GM21390 (cell line): ENCODE data around the gene KLHL29.

Experiments used
- ATAC-seq: cut with Tn5 transposase; IDR thresholded peaks from one replicate; pipeline ENCODE4 v1.9.1; 2021; ENCODE audit not compliant: unreplicated experiment

The KLHL29 gene

DNA sequence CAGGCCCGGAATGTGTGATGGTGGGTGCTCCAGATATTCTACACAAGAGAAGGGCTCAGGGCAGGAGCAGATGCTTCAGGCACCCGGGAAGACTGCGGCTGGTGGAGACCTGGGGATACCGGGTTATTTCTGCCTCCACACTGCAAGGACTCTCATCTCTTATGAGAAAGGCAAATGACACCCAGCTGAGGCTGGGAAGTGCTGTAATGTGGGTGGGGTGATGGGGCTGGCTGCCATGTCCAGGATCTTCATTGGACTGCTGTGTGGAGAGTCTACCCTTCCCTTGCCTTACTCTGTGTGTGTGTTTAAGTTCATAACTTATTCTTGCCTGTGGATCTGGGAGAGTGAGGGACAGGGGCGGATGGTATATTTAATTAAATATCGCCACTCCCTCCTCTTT lies 124.1 kb downstream of the KLHL29 start:
- ATAC-seq, result no peak

DNA sequence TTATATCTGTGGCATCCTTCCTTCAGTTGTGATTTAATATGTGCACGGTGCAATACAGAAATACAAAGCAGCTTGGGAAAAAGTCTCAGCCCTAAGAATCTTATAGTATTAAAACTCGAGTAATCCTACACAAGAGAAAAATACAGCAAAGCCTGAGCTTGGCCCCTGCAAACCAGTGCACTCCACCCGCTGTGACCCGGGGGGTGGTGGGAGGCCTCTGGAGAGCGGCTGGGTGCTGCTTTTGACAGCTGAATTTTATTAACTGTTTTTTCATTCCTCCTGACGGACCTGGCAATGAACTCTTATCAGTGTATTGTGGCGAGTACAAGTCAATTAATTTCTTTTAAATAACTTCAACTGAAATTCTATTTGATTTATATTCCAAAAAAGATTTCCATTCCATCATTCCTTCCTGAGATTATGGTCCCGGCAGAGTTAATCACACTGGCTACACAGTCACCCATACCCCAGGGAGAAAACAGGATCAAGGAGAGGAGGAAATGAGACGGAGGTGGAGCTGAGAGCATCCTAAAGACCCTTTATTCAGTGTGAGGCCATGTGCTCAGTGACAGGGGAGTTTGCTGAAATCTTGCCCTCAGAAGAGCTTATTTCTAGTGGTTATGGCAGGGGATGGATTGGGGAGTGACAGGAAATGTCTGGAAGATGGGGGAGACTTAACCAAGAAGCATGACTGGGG lies 124.8 kb downstream of the KLHL29 start:
- no peak for ATAC-seq

DNA sequence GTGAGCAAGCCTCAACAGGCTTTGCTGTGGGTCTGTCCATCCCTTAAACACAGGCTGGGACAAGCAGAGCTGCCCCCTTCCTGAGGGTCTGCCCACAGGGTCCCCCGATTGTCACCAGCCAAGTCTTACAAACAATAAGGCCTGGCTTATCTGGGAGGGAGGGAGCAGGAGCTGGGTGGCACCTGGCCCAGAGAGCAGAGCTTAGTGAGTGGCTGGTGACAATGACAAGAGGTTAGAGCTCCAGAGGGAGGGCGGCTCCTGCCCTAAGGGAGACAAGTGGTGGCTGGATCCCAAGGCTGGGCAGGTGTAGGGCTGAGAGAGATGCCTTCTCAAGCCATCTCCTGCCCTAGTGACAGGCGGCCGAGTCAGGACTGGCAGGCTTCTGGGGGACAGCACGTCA lies 125.5 kb downstream of the KLHL29 start:
- ATAC-seq, result no peak

DNA sequence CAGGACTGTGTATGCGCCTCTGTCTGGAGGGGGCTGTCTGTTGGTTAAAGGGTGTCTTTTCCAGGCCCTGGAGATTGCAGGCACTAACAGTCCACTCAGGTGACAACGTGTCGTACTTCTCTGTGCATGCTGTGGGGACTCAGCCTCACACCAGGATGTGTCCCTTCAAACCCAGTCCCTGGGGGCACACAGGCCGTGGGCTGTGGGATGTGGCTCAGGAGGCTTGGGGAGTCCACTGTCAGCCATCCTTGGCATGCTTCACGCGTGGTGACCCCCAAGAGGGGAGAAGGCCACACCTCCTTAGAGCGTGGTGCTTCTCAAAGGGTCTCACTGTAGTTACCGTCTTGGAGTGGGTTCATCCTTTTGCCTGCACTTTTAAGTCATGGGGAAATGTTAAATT lies 127.8 kb downstream of the KLHL29 start:
- no peak for ATAC-seq

DNA sequence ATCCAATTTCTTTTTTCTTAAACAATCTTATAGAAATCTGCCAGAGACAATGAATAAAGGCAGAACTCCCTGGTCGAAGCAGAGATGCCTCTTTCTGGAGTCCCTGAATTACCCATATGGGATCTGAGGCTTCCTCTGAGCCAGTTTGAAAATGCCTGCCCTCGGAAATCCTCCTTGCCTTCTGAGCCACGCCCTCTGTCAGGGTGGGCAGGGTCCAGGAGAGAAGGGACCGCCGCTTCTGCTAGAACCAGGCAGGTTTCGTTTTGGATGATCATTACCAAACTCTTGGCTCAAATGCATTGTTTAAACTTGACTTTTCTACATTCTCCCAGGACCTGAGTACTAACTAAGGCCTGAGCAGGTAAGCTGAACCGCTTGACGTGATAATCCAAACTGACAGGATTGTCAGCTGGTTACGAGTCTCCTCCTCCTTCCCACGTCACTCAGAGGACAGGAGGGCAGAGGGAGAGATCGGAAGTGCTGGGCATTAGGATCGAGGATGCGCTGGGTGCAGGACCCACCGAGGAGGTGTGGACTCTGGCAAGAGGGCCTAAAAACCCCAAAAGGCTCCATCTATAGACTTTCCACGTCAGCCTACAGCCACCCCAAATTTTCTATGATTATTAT lies 128.4 kb downstream of the KLHL29 start:
- ATAC-seq, result no peak

DNA sequence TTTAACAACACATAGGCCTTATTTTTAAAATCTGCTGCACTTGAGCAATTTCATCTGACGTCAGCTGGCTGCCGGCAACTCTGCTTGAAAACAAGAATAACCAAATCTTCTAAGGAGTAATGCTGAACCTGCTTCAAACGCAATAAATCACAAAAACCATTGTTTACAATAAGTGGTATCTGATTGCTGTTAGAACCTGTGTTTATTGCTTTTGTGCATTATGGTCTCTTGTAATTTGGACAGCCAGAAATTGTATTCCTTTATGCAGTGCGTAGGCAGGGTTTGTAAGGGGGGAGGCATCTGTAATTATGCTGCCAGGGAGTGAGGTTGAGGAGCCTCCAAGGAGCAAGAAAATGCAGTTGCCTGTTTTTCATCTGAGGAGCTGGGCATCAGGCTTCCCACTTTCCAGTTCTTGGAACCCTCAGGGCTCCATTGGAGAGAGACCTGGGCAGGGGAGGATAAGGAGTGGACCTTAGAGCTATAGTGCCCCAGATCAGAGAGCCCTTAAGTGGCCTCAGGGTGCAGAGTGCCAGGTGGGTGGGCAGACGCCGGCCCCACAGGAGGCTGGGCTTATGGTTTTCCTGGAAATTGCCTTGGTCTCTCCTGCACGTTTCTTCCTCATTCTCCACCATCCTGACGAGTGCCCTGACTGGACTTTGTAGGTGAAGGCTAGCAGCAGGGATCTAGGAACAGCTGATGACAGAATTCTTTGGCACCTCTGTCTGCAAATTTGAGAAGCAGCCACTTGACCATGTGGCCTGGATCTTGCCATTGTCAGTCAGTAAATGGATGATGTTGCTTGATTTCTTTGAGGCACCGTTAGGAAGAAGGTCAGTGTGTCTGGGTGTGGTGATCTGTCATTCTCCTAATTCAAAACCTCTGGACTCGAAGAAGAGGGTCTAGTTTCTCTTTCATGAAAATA lies 129.2 kb downstream of the KLHL29 start:
- ATAC-seq, result no peak

DNA sequence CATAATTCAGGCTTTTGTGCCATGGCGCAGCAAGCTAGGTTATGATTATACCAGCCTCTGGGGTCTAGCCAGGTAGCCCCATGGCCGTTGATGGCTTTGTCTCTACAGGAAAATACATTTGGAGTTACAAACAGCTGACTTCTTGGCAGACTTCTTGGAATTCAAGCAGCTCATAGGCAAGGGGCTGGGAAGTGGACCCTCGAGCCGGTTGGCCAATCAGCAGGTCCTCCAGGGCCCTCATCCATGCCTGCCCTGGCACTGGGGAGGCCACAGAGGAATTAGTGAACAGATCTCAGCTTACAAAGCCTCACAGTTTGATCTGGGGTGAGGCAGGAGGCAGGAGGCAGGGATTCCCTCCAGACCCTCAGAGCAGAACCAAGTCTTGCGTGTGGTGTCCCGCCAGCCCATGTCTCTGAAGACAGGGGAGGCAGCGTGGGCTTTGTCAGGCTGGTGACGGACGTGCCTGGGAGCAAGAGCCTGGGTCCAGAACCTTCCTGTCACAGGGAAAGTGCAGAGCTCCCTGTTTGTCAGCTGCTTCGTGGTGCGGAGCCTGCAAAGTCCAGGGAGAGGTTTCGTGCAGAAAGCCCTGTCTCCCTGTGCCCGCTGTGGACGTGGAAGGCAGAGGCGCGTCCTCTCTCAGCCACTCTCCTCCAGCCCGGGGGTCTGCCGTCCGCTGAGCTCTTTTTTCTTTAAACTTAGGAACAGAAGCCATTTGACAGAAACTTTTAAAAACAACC lies 131.7 kb downstream of the KLHL29 start:
- ATAC-seq, result no peak

DNA sequence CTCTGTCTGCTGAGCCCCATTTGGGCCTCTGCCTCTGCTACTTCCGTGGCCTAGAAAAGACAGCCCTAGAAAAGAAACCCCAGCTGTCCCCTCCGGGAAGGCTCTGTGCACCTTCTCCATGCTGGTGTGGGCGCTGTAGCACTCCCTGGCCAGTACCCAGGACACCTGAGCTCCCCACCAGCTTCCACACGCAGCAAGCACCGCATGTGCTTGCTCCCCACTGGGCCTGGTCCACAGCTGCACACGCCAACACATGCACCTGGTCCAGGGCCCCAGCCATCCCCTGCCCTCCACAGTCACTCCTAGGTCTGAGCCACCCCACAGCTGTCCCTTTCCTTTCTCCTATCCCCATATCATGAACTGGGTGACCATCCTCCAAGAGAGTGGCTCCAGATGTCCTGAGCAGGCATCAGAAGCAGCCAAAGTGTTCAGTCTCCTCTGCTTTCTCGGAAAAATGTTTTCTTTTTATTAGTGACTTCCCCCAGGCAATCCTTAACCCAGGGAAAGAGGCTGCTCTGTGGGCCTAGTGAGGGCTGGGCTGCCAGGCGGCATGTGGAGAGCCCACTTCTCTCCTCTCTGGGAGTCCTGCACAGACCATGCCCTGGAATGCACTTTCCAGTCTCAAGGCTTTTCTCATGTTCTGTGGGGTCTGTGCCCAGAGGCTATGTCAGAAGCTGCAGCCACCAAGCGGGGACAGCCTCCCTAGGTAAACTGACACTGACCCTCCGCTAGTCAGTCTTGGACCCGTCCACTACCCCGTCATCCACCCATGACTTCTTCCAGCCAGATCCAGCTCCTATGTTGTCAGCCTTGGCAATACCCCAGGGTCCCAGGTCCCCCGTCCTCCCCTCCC lies 133.7 kb downstream of the KLHL29 start:
- no peak for ATAC-seq

DNA sequence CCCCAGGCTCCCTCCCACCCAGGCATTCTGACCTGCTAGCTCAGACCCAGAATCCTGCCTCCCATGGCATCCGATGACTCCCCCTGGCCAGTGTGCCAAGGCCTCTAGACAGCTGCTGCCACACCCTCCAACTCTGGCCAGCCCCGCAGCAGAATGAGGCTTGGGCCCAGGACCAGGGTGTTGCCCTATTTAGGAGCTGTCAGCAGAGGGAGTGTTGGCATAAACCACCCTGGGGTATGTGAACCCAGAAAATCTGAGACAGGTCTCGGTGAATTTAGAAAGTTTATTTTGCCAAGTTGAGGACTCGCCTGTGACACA lies 134.3 kb downstream of the KLHL29 start:
- no peak for ATAC-seq

DNA sequence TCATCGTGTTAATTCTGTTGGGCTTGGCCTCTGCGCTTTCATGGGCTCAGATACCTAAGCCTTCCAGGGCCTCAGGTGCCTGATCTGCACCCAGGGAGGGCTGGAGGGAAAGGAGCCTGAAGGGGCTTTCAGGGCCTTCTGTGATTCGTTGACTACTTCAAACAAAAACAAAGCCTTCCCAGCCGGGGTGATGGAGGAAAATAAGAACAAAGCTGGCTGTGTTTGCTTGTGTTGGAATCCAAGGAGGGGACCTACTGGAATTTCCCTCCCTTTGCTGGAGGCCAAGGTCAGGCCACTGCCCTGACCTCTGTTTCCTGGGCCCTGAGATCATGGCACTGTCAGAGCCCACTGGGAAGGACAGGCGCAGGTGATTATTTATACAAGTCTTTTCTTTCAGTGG lies 135.3 kb downstream of the KLHL29 start:
- no peak for ATAC-seq

DNA sequence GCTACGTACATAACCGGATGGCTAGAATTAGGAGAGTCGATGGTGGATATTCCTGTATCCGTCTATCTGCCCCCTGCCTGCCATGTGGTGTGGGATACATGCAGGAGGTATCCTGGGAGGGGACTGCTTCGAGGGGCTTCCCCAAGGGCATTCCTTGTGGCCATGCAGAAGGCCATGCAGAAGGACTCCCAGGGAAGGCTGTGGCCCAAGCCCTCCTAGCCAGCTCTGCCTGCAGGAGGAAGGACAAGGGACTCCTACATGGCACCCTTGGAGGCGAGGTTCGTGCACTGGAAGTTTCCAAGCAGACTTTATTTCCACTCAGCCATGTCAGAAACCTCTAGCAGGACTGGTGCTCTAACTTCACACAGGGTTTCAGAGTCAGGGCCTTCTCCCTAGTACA lies 136.1 kb downstream of the KLHL29 start:
- no peak for ATAC-seq

DNA sequence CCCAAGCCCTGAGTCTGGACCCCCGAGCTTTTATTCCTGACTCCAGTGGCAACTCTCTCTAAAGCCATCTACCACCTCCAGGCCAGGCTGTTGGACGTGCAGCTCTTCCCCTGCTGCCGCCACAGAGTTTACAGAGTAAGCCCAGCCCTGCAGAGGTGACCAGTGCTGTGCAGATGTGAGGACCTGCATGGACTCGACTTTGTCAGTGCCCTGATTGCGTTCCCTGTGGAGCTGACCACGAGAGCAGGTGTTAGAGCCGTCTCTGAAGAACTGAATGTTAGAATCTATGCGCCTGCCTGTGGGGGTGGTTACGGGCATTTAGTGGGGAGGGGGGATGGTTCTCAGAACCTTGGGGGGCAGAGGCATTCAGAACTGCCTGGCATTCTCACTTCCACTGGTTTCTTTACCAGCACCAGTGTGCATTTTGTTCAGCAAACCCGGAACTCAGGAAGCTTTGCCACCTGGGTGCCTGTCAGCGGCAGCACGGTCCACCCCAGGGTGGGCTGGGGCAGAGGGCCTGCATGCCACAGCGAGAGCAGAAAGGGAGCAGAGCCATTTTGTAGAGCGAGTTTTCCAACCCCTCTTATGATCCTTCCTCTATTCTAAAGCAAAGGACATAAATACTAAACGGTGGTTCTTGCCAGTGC lies 137.9 kb downstream of the KLHL29 start:
- ATAC-seq, result no peak

DNA sequence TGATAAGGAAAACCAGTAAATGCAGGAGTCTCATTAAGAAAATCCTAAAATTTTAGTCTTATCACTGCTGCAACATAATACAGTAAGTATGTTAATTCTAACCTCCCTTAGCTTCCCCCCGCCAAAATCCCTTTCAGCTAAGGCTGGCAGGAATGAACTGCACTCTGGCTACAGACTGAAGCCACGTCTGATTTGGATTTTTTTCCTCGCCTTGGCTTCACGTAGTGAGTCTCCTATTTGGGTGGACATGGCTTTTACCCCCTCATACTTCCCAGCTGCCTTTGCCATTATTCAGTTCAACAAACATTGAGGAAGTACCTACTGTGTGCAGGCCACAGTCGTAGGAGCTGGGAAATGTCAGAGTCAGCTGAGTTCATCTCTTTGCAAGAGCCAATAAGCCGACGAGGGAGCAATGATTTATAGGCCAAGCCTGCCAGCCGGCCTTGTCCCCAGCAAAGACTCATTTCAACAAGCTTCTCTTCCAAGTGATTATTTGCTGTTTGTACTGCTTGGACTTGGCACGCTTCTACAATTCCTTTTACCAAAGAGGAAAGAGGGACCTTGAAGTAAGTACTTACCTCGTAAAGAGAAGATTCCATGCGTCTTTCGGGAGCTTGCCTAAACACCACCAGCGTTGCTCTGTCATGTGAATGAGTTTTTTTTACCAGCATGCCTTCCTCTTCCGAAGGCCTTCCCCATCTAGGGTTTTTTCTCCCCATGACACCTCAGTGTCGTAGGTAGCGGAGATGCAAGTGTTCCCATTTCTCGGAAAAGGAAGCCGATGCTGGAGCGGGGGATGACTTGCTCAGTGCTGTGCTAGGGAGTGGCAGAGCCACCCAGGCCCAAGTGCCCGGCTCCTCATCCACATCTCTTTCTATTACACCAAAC lies 138.6 kb downstream of the KLHL29 start:
- ATAC-seq, result no peak

DNA sequence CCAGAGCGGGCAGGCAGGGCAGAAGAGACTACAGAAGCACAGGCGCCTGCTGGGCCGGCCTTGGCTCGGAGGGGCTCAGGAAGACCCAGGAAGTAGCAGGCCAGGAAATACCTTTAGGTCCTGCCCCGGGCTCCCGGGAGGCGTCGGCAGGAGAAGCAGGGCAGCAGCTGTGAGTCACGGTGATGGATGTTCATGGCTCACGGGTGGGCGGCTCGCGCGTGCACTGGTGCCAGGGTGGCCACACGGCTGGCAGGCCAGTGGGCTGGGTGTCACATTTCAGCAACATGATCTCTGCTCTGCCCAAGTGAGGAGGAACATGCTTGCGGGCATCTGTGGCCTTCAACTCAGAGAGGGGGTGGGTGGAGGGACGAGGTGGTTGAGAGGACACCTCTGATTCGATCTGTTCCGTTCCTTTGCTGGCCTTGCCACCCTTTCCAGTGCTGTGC lies 139.3 kb downstream of the KLHL29 start:
- no peak for ATAC-seq

DNA sequence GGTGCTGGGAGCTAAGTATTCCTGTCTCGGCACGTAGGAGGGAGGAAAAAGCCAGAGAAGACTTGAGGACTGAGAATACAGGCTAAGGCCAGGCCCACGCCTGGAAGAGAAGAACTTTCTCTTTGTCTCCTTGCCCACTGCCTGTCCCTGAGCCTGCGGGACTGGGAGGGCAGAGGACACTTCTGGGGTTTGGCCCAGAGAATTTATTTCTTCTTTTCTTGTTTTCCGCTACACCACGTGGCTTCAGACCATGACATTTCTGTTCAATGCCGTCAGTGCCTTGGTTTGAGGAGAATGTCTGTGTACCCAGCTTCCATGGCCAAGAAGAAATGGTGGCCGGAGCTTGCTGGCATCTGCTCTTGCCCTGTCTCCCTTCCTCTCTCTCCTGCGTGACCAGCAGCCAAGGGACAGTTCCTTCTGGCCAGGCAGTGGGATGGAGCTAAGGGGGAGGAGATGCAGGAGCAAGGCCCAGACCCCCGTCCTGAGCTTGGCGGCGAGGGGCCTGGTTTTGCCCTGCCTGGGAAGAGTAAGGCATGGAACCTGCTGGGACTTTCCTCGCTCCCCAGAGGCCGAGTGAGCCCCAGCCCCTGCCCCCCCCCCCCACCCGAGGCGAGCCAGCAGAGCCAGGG lies 140.3 kb downstream of the KLHL29 start:
- no peak for ATAC-seq

DNA sequence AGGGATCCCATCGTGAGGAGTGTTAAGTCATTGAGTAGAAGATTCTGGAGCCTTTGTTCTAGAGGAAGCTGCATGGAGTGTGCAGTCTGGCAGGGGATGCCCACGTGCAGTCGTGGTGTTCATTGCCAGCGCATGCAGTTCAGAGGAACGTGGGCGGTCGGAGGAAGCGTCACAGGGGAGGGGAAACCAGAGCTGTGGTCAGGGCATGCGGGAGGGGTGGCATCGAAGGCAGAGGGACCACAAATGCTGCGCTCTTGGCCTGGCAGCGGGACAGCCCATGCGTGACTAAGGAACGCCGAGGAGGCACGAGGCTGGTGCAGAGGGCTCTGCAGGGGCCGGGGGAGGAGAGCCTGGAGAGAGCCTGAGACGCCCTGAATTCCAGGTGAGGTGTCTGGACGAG lies 141.1 kb downstream of the KLHL29 start:
- no peak for ATAC-seq

DNA sequence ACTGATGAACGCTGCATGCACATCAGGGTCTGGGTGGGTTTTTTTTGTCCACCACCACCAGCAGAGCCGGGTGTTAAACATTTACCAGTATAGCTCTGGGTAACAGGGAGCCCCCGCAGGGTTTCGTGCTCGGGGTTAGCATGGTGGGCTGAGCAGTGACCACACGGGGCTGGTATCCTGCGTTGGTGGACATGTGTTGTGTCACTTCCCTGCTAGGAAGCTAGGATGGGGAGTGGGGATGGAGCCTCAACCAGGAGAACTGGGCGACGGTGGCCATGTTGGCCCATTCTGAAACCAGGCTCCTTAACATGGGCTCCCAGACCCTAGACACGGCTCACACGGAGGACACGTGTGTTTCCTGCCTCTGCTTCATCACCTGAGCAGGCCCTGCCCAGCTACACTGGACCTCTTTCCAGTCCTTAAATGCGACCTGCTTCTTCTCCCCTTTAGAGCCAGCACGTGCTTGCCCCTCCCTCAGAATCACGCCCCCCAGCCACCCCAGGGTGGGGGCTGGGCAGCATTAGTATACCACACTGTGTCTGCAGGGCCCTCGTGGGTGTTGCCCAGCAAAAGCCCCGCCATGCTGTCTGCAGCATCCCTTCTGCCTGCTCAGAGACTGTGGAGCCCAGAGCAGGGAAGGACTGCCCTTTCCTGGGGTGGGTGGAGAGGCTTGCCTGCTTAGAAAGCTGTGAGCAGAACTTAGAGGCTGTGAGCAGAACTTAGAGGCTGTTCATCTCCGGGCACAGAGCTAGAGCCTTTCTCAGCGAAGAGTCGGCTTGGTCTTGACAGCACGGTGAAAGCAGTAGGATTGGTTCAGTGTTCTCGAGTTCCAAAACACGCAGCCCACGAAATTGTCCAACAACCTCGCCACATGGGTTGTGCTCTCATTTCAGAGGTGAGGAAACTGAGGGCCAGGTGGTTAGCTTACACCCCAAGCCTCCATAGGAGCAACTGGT lies 142.1 kb downstream of the KLHL29 start:
- ATAC-seq, result no peak
